ENCODE measurements around the gene RABGAP1.

The RABGAP1 gene

DNA sequence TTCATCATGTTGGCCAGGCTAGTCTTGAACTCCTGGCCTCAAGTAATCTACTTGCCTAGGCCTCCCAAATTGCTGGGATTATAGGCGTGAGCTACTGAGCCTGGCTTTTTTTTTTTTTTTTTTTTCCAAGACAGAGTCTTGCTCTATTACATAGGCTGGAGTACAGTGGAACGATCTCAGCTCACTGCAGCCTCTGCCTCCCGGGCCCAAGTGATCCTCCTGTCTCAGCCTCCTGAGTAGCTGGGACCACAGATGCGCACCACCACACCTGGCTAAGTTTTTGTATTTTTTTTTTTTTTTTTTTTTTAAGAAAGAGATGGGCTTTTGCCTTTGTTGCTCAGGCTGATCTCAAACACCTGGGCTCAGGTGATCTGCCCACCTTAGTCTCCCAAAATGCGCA is 66.4 kb downstream of the RABGAP1 start:
- TF ChIP-seq, protein P1, sequence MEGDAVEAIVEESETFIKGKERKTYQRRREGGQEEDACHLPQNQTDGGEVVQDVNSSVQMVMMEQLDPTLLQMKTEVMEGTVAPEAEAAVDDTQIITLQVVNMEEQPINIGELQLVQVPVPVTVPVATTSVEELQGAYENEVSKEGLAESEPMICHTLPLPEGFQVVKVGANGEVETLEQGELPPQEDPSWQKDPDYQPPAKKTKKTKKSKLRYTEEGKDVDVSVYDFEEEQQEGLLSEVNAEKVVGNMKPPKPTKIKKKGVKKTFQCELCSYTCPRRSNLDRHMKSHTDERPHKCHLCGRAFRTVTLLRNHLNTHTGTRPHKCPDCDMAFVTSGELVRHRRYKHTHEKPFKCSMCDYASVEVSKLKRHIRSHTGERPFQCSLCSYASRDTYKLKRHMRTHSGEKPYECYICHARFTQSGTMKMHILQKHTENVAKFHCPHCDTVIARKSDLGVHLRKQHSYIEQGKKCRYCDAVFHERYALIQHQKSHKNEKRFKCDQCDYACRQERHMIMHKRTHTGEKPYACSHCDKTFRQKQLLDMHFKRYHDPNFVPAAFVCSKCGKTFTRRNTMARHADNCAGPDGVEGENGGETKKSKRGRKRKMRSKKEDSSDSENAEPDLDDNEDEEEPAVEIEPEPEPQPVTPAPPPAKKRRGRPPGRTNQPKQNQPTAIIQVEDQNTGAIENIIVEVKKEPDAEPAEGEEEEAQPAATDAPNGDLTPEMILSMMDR (IDR thresholded peaks at IDR 0.05; ENCODE audit: low read depth, low read length) = no peak
- DNase-seq (ENCODE audit: extremely low read depth, low read depth) = no peak

DNA sequence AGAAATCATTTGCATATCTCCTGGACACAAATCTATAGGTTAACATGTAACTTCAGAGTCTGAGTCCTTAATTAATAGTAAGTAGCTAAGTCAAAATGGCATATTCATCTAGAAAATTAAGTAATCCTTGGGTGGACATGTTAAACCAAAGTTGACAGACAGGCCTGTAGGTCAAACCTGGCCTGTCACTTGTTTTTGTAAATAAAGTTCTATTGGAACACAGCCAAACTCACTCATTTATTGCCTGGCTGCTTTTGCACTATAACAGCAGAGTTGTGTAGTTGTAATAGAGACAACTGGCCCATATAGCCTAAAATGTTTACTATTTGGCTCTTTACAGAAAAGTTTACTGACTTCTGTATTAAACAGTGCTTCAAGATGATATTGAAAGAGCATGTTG is 68.1 kb downstream of the RABGAP1 start:
- TF ChIP-seq, protein P1 (IDR thresholded peaks at IDR 0.05; ENCODE audit: low read depth, low read length) = no peak

DNA sequence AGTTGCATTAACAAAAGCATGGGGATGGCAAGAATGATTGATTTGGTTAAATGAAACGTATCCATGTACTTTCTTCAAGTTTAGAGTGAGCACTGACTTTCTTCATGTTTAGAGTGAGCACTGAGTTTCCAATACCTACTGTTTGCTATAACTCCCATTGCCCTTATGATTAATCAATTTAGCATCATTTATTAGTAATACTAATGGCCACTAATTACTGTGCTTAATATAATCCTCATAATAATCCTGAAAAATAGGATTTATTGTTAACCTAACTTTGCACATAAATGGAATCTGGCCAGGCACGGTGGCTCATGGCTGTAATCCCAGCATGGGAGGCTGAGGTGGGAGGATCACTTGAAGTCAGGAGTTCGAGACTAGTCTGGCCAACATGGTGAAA is 70.6 kb downstream of the RABGAP1 start:
- DNase-seq (ENCODE audit: extremely low read depth, low read depth) = no peak
- TF ChIP-seq, protein P1 (IDR thresholded peaks at IDR 0.05; ENCODE audit: low read depth, low read length) = no peak

More for the DNA sequence above, 68.1 kb downstream of the RABGAP1 start:
- DNase-seq (ENCODE audit: extremely low read depth, low read depth) = no peak

DNA sequence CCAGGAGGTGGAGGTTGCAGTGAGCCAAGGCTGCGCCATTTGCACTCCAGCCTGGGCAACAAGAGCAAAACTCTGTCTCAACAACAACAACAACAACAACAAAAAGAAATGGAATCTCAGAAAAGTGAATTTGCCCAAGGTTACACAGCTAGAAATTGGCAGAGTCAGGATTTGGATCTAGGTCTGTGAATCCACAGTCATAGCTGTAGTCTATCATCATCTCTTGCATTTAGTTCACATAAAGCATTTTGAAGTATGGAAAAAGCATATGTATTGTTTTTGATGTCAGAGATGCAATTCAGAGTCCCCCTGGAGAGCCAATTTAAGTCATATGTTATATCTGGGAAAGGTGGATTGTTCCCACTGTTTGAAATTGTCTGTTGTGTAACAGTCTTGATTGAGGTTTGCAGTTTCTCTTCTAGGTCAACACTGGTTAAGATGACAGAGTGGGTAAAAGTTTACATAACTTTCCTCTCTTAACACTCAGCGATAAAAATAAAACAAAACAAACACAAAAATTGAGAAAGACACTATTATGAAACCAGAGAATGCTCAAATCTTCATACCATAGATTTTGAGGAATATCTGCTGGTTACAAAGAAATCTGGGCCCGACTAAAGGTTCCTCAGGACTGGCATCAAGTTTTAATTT is 71.2 kb downstream of the RABGAP1 start:
- TF ChIP-seq, protein P1 (IDR thresholded peaks at IDR 0.05; ENCODE audit: low read depth, low read length) = no peak

DNA sequence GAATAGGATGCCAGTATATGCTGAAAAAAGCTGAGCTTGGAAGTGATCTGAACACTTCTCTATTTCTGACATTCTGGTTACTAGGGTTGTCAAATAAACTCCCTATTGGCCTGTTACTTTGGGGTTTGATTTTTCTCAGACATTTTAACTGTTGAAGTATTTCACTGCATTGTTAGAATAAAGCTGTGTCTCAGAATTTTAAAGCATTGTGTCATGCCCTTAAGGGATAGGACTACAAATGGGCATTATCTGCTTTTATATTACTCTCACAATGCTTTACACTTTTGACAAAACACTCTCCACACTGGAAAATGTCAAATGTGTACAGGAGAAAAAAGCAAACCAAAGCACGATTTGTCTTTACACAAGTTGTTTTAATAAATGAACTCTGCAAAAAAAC is 75.8 kb downstream of the RABGAP1 start:
- DNase-seq (ENCODE audit: extremely low read depth, low read depth) = no peak
- TF ChIP-seq, protein P1 (IDR thresholded peaks at IDR 0.05; ENCODE audit: low read depth, low read length) = no peak

More for the DNA sequence above, 71.2 kb downstream of the RABGAP1 start:
- no peak for DNase-seq (ENCODE audit: extremely low read depth, low read depth)

DNA sequence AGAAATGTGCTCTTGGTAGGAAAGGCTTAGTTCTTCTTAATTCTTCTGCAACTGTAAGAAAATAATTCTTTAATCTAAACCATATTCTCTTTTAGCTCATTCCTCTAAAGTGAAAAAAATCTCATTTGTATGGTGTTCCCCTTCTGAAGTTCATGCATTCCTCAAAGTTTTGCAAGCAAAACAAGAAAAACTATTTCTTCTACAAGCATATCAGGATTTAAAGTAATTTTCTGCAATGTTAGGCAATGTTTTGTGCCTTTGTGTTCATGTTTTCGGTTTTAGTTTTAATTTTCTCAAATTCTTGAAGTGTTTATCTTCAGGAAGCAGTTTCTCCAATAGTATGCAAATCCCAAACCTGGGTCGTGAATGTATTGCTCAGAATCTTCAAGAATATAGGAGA is 80.0 kb downstream of the RABGAP1 start:
- TF ChIP-seq, protein P1 (IDR thresholded peaks at IDR 0.05; ENCODE audit: low read depth, low read length) = no peak
- DNase-seq (ENCODE audit: extremely low read depth, low read depth) = no peak

DNA sequence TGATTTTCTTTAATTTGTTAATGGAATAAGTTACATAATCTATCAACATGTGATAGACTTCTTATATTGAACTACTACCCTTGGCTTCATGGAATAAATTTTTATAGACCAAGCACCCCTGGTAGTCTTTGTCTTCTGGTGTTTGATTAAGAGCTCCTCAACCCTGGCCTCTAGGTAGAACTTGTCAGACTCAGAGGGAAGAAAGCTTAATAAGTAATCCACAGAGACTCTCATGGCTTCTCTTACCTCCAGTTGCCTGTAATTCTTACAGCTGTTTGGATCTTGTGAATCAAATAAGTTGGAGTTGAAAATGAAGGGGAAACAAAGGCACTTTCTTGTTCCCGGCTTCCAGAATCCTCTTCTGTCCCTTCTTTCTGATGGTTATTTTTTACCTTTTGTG is 85.6 kb downstream of the RABGAP1 start:
- TF ChIP-seq, protein P1 (IDR thresholded peaks at IDR 0.05; ENCODE audit: low read depth, low read length) = no peak
- DNase-seq (ENCODE audit: extremely low read depth, low read depth) = no peak

Data from AG09319 (cell line).